HFF-Myc (cell line): ENCODE results near the gene PTGR3.

ENCODE experiments used
- DNase-seq: peaks from one replicate; pipeline ENCODE4 v3.0.0-alpha.2; 2011; ENCODE audit warnings: low read depth; ENCODE audit errors: extremely low read depth
- H3K4me3 ChIP-seq: replicated peaks from 2 replicates; pipeline ENCODE4 v1.5.1; 2011; ENCODE audit warnings: low read depth, mild to moderate bottlenecking, control low read depth, low read length
- CTCF ChIP-seq: IDR thresholded peaks from 2 replicates; pipeline ENCODE4 v1.5.1; 2012; ENCODE audit warnings: mild to moderate bottlenecking, low read depth, low read length, control low read depth; ENCODE audit errors: missing control alignments

The PTGR3 gene

GRCh38 chr18:75179819-75180600 is 28.9 kb downstream of the PTGR3 start:
- no peak overlapping the region for H3K4me3 ChIP-seq
- DNase-seq: no peak
- TF ChIP-seq CTCF: no peak

- TF ChIP-seq CTCF: no peak
Measured at GRCh38 chr18:75178376-75178775, 30.6 kb downstream of the PTGR3 start.

DNA sequence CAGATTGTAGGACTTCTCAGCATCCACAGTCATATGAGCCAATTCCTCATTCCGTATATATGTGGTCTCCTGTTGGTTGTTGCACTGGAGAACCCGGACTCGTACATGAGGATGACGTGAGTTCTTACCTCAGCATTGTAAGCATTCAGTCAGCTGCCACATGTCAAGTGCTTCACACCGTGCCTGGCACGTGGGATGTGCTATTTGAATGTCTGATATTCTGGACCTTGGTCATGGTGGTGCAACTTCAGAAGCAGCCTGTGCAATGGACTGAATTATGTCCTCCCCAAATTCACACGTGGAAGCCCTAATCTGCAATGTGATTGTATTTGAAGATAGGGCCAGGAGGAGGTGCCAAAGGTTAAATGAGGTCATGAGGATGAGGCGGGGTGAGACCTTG is 32.1 kb downstream of the PTGR3 start:
- TF ChIP-seq CTCF: no peak
- H3K4me3 ChIP-seq: no peak overlapping the region
- DNase-seq: no peak

More at GRCh38 chr18:75178376-75178775, 30.6 kb downstream of the PTGR3 start:
- no peak overlapping the region for H3K4me3 ChIP-seq
- no peak for DNase-seq

GRCh38 chr18:75173738-75174137 is 35.2 kb downstream of the PTGR3 start:
- no peak for TF ChIP-seq CTCF
- DNase-seq: no peak
- H3K4me3 ChIP-seq: no peak overlapping the region

GRCh38 chr18:75173125-75173432 is 35.9 kb downstream of the PTGR3 start:
- TF ChIP-seq CTCF: no peak
- no peak for DNase-seq

DNA sequence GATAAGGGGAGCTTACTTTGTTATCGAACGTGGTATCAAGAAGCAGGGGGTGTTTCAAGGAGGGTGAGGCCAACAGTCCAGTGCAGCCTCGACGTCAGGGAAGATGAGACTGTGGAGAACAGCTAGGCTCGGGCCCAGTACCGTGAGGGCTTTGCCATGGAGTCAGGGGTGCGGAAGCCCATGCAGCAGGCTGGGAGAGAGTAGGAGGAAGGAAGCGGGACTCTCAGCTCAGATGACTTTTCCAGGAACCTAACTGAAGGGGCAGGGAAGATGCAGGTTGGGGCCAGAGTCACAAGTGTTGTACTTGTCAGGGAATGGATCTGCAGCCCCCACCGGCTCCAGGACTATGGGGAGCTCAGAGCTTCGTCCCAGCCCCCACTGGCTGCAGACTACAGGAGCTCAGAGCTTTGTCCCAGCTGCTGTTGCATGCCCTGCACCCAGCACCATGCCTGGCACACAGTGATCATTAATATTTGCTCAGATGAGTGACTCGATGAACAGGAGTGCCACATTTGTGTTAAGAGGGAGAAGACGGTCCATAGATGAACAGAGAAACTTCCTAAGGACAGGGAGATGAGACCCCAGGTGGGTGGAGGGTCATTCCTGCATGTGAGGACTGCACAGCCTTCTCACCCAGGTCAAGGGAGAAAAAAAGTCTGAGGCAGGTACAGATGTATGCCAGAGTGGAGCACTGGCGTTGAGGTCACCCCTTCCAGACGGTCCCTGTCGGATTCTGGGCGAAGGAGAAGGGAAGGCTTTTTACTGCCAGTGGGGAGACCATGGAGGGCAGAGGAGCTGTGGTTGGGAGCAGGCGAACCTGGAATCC is 36.4 kb downstream of the PTGR3 start:
- no peak for DNase-seq
- TF ChIP-seq CTCF: no peak
- H3K4me3 ChIP-seq: no peak overlapping the region

More at GRCh38 chr18:75173125-75173432, 35.9 kb downstream of the PTGR3 start:
- no peak overlapping the region for H3K4me3 ChIP-seq
